ENCODE data around the gene ZNF836. TPM values are rescaled to one million over a fixed set of nuclear protein-coding genes. Genes with fewer than 3 reads are reported as not detected.
A peak's percentile ranks its signal among the peaks of the same experiment; 100 is the strongest.

The ZNF836 gene
- total RNA-seq, 1 donor from 2014 or later = 7.9 TPM

DNA sequence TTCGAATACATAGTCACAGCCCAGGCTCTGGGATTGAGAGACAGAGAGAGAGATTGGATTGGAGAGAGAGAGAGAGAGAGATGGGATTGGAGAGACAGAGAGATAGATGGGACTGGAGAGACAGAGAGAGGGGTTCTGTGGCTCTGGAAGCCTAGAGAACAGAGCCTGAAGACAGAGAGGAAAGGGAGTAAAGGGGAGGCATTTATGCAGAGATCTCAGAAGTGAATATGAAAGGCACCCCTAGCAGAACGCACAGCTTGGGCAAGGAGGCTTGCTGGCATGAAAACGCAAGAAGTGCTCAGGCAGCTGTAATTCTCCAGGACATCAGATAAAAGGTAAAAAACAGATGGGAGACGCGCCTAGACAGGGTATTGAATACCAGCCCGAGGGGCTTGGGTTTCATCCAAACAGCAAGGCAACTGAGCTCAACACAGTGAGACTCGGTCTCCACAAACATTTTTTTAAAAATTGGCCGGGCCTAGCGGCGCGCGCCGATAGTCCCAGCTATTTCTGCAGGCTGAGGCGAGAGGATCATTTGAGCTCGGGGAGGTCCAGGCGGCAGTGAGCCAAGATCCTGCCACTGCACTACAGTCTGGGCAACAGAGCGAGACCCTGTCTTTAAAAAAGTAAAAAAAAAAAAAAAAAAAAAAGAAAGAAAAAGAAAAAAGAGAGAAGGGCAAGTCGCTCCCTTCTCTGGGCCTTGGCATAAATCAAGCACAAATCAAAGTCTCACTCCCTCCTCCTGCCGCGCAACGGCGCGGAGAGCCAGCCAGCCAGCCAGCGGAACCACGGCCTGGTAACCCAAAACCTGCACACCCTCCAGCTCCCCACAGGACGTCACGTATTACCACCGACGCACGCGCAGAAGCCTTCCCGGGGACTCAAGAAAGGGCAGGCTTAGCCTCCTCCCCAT, 17.7 kb upstream of the ZNF836 start:
- peak; percentile 2 for ATAC-seq

DNA sequence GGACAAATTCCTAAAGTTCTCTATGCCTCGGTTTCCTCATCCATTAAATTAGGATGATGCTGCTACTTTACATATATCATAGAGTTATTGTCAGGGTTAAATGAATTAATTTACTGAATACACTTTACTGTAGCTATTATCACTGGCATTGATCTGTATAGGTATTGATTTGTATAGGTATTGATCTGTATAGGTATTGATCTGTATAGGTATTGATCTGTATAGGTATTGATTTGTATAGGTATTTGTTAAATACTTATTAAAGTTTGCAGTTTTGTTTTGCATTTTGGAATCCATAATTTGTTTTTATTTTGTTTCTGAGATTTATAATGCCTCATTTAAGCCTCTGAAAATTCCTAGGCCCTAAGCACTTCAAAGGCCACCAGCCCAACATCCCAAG, 16.0 kb upstream of the ZNF836 start:
- ATAC-seq = no peak

DNA sequence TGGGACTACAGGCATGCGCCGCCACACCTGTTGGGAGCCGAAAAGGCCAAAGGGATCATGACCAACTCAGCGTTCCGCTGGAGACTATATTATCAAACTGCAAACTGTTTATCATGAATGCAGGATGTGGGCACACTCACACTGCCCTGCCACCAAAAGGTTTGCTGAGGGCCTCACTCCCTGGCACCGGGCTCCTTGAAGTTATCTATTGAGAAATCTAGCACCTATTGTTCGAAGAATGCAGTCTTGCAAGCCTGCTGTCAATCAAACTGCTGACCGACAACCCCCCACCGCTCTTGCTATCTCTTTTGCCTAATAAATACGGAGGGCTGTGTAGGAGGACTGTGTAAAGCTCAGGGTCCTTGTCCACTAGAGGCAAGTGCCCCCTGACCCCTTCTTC, 5.2 kb upstream of the ZNF836 start:
- ATAC-seq = no peak

DNA sequence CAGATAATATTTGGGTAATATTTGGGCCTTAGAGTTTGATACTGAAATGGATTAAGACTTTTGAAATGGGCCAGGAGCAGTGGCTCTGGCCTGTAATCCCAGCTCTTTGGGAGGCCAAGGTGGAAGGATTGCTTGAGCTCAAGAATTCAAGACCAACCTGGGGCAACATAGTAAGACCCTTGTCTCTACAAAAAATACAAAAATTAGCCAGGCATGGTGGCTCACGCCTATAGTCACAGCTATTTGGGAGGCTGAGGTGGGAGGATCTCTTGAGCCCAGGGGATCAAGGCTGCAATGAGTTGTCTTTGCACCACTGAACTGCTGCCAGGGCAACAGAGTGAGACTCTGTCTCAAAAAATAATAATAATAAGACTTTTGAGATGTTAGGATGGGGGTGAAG, 926 bp upstream of the ZNF836 start:
- ATAC-seq = no peak

DNA sequence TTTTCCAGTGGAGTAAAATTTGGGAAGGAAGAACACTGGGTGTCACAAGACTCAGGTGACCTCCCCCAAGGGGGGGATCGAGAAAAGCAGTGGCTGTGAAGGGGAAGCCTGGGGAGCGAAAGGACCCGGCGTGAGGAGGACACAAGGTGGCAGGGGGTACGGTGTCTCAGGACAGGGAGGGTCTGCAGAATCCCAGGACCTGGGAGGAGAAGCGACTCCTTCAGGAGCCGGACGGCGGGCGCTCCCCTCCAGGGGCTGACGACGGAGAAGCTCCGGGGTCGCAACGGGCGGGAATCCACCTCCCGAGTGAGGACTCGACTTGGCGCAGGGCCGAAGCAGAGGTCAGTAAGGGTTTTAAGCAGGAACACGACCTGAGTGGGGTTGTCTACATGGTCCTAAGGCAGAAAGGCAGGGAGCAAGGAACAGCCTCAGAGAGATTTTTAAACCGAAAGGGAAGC, 529 bp downstream of the ZNF836 start:
- peak; percentile 7 for ATAC-seq

DNA sequence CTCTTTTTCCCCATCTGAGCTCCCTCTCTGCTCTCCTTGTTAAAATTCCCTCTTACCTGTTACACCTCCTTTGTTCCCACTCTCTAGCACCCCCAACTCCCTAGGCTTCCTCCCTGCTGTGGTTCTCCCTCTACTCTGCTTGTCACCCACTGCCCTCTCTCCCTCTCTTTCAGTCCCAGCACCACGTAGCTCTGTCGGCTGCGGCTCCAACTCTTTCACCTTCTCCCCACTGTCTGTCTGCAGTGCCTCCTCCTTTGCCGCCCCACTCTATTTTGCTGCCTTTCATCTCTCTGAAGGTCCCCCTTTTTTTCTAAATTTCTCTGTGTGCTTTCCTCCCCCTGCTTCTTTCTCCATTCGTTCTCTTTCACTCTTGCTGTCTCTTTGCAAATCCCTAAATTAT, 1.1 kb downstream of the ZNF836 start:
- no peak for ATAC-seq

DNA sequence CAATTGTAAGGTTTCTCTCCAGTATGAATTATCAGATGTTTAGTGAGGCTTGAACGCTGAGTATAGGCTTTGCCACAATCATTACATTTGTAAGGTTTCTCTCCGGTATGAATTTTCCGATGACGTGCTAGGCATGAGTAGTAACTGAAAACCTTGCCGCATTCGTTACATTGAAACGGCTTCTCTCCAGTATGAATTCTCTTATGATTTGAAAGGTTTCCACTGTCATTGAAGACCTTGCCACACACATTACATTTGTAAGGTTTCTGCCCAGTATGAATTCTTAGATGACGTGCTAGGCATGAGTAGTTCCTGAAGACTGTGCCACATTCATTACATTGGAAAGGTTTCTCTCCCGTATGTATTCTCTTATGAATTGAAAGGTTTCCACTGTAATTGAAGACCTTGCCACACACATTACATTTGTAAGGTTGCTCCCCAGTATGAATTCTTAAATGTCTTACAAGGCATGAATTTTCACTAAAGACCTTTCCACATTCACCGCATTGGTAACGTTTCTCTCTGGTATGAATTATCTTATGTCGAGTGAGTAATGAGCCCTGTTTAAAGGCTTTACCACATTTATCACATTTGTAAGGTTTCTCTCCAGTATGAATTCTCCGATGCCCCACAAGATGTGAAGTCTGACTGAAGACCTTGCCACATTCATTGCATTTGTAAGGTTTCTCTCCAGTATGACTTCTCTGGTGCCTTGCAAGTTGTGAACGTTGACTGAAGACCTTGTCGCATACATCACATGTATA, 15.6 kb downstream of the ZNF836 start:
- no peak for ATAC-seq

DNA sequence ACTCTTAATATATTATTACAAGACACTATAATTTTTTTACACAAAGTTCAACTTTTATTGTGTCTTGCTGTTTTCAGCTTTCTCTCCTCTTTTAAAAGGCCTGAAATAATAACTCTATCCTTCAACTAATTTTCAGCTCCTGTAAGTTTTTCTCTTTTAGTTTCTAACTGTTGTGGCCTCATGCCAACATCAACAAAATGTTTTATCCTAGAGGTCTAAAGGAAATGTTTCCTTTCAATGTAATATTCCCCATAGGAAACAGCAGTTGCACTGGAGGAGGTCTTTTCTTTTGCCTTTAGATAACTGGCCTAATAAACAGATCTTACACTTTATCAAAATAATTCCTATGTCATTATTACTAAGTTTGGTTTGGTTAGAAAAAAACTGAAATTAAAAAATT, 23.2 kb downstream of the ZNF836 start:
- ATAC-seq = no peak

DNA sequence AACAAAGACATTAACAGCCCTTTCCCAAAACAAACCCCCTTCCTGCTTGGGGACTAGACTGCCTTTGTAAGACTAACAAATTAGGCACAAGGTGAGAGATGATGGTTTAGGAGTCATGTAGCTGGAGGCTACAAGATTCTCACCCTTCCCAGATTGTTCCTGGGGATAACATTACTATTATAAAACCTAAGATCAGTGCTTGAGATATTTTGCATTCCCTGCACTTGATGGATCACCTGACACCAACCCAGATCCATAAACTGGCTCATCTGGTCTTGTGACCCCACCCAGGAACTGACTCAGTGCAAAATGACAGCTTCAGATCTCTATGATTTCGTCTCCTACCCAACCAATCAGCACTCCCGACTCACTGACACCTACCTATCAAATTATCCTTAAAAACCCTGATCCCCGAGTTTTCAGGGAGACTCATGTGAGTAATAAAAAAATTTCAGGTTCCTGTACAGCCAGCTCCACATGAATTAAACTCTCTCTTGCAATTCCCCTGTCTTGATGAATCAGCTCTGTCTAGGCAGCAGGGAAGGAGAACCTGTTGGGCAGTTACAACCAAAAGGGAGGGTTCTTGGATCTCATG, 29.3 kb downstream of the ZNF836 start:
- ATAC-seq = peak; percentile 79

DNA sequence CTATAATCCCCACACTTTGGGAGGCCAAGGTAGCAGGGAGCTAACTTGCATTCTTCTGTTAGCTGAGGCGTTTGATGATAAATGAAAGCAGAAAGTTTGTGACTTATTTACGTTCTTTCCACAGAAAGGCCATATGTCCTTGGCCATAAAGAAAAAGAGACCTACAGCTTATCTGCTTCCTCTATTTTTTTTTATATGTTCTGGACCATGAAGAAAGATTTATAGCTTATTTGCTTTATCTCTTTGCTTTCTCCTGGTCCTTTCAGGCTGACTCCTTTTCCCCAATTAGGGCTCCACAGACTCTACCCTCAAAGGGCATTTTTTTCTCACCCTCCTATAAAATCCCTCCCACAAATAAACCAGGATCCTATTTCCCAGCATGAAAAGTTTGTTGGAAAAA, 30.2 kb downstream of the ZNF836 start:
- no peak for ATAC-seq

DNA sequence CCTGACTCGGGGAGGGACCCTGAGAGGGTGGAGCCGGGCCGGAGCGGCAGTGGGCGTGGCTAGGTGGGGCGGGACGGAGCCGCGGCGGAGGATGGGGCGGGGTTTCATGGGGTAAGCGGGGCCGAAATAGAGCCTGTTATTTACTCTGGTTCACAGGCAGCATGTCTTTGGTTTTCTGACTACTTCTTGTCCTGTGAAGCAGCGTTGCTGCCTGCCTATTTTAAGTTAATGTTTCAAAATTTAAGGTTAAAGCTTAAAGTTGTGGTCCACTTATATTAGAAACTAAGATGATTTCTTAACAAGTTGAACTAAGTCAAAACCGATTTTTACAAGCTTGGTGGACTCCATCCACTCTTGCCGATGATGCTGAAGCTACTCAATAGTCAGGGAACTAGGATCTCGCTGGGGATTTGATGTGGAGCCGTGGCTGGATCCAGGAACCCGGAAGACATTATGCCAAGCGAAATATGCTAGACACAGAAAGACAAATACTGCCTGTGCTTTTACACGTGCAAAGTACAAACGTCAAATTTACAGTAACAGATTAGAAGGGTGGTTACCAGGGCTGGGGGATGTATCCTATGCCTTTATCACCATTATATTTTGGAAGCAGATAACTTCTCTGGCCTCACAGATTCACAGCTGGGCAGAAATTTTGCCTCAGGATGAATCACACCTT, 31.2 kb downstream of the ZNF836 start:
- peak; percentile 98 for ATAC-seq

DNA sequence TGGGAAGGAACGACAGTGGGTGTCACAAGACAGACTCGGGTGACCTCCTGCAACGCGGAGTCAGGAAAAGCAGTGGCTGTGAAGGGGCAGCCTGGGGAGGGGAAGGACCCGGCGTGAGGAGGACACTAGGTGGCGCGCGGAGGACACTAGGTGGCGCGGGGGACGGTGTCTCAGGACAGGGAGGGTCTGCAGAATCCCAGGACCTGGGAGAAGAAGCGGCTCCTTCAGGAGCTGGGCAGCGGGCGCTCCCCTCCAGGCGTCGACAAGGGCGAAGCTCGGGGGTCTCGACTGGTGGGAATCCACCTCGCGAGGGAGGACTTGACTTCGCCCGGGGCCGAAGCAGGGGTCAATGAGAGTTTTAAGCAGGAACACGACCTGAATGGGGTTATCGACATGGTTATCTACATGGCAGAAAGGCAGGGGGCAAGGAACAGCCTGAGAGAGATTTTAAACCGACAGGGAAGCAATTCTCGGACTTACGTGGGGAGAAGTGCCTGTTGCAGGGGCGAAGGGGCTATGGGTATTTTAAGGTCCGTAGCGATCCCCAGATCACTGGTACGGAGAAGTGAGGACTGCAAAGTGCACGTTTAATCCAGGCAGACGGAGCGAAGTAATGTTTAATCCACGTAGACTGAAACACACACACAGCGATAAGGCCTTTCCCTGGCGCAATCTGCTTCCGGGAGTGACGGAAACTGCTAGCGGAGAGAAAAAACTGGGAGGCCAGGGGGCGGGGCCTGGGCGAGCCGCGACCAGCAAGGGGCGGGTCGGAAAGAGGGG, 32.0 kb downstream of the ZNF836 start, which contains the start of gene ZNF616:
Gene ZNF616 (minus strand): TSS at position 687 of the 780 bp plus-strand sequence. CDS start 9,426 bp downstream, outside the sequence.
- peak; percentile 72 for ATAC-seq

DNA sequence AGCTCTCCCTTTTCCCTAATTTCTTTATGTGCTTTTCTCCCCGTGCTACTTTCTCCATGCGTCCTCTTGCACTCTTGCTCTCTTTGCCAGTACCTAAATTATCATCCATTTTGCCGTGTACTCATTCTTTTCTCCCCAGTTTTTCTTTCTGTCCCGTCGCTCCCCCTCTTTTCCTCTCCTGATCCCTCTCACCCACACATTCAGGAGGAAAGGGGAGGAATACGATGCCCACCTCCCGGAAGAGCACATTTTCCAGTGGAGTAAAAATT, 32.5 kb downstream of the ZNF836 start:
- ATAC-seq = no peak

DNA sequence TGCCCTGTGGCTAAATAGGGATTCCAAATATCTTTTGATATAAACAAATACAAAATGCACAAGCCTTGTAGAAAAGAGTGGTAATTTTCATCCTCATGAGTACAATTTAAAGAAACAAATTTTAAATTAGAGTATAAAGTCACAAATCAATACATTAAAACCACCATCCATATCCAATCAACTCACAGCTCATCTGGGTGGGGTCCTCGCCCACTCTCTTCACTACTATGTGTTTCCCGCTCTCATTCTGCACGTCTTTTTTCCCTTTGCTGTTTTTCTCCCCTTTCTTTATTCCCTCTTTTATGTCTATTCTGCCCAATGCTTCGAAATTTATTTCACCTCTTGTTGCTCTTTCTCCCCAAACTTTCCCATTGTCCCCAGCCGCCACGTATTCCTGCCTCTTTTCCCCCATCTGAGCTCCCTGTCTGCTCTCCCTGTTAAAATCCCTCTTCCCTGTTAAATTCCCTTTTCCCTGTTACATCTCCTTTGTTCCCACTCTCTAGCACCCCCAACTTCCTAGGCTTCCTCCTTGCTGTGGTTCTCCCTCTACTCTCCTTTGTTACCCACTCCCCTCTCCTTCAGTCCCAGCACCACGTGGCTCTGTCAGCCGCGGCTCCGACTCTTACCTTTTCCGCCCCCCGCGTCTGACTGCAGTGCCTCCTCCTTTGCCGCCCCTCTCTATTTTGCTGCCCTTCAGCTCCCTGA, 33.0 kb downstream of the ZNF836 start:
- no peak for ATAC-seq

DNA sequence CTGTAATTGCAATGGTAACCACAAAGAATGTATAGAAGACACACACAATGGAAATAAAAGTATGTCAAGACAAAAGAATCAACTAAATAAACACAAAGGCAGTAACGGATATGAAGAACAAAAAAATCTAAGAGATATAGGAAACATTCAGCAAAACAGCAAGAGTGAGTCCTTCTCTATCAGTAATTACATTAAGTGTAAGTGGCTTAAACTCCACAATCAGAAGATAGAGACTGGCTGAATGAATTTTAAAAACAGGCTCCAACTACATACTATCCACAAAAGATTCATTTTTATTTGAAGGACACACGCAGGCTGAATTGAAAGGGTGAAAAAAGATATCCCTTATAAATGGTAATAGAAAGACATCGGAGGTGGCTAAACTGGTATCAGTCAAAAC, 51.1 kb downstream of the ZNF836 start:
- no peak for ATAC-seq

DNA sequence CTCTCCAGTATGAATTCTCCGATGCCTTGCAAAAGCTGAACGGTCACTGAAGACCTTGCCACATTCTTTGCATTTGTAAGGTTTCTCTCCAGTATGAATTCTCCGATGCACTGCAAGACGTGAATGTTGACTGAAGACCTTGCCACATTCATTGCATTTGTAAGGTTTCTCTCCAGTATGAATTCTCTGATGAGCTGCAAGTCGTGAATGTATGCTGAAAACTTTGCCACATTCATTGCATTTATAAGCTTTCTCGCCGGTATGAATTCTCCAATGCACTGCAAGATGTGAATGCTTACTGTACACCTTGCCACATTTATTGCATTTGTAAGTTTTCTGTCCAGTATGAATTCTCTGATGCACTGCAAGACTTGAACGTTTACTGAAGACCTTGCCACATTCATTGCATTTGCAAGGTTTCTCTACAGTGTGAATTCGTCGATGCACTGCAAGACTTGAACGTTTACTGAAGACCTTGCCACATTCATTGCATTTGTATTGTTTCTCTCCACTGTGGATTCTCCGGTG, 55.8 kb downstream of the ZNF836 start:
- no peak for ATAC-seq

DNA sequence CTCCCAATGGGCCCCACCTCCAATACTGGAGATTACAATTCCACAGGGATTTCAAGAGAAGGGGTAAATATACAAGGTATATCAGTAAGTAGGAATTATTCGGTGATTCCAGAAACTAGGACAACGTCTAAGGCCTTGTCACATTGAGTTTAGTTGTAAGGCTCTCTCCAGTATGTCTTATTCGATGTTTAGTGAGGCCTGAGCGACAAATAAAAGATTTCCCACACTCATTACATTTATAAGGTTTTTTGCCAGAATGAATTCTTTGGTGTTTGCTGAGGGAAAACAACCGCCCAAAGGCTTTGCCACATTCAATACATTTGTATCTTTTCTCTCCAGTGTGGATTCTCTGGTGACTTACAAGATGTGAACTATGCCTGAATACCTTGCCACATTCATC, 56.7 kb downstream of the ZNF836 start:
- ATAC-seq = no peak

DNA sequence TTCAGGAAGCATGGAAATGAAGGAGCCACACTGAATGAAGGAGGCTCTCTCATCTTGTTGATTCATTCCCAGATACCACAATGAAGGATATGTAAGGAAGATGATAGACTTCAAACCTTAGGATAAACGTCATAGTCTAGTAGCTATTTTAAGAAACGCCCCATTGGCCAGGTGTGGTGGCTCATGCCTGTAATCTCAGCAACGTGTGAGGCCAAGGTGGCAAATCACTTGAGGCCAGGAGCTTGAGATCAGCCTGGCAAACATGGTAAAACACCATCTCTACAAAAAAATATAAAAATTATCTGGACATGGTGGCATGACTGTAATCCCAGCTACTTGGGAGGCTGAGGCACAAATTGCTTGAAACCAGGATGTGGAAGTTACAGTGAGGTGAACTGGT, 58.8 kb downstream of the ZNF836 start:
- ATAC-seq = no peak

DNA sequence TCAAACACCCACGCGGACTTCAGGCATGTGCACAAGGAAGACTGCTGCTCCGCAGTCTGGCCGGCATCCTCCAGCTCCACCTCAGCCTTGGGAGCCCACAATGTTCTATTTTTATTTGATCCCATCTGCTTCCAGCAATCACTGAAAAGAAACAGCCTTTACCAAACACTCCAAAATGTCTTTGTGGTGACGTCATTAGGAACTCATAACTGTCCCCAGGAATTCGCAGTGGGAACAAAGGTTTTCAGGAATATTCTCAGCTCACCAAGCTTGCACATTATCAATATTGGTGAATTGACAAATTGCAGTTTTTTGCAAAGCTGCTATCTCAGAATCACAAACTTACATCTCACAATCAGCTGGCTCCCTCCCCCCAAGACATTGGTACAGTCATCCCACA, 60.6 kb downstream of the ZNF836 start:
- no peak for ATAC-seq

All from esophagus mucosa (tissue), 1 donor.